ENCODE data around the gene GPR176.

GPR176 gene

DNA sequence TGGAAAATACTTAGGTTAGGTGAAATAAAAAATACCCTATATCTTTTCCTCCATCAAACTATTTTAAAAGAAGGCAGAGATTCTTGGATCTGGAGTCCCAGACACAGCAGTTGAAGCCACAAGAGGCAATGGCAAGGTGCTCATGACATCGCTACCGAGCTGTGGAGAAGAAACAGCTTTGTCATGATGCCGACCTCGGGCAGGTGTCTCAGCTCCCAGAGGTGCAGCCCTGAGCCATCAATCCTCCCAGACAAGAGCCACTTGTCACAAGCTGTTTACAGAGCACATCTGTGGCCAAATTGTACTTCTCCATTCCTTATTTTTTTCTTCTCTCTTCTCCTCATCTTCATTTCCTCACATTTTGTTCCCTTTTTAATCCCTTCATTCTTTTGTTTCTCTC is 50.8 kb downstream of the GPR176 start:
- TF ChIP-seq, protein P1, sequence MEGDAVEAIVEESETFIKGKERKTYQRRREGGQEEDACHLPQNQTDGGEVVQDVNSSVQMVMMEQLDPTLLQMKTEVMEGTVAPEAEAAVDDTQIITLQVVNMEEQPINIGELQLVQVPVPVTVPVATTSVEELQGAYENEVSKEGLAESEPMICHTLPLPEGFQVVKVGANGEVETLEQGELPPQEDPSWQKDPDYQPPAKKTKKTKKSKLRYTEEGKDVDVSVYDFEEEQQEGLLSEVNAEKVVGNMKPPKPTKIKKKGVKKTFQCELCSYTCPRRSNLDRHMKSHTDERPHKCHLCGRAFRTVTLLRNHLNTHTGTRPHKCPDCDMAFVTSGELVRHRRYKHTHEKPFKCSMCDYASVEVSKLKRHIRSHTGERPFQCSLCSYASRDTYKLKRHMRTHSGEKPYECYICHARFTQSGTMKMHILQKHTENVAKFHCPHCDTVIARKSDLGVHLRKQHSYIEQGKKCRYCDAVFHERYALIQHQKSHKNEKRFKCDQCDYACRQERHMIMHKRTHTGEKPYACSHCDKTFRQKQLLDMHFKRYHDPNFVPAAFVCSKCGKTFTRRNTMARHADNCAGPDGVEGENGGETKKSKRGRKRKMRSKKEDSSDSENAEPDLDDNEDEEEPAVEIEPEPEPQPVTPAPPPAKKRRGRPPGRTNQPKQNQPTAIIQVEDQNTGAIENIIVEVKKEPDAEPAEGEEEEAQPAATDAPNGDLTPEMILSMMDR (conservative IDR thresholded peaks at IDR 0.05; ENCODE audit: low read depth, low read length) = no peak
- H3K4me3 ChIP-seq (ENCODE audit: low read depth, low read length) = no peak overlapping the region
- no peak for DNase-seq (ENCODE audit: low read depth)

DNA sequence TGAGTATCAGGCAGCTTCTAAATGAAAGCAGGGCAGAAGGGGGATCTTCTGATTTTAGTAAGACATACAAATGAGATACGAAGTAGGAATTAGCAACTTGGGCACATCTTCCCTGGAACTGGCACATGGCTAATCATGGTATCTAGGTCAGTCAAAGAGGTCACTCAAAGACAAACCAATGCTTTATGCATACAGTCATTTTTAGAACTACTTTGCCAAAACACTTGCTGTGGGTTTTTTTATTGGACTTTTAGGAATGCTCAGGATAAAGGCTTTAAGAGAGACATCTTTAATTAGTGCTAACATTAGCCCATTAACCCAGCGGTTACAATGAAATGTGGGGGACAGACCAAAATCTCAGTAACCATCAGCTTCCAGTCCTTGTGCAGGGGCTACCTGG is 51.7 kb downstream of the GPR176 start:
- H3K4me3 ChIP-seq (ENCODE audit: low read depth, low read length) = no peak overlapping the region
- DNase-seq (ENCODE audit: low read depth) = no peak
- TF ChIP-seq, protein P1 (conservative IDR thresholded peaks at IDR 0.05; ENCODE audit: low read depth, low read length) = no peak

DNA sequence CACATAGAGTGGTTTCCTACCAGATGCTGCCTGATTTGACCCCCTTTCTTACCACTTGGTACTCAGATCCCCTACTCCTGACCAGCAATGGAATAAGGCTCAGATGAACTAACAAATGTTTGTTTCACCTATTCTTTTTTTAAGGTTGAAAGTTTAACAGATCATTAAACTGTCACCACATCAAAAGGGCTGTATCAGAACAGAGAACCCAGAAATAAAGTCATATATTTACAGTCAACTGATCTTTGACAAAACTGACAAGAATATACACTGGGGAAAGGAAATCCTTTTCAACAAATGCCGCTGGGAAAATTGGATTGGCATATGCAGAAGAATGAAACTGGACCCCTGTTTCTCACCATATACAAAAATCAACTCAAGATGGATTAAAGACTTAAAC is 56.0 kb downstream of the GPR176 start:
- DNase-seq (ENCODE audit: low read depth) = no peak
- TF ChIP-seq, protein P1 (conservative IDR thresholded peaks at IDR 0.05; ENCODE audit: low read depth, low read length) = no peak
- no peak overlapping the region for H3K4me3 ChIP-seq (ENCODE audit: low read depth, low read length)

DNA sequence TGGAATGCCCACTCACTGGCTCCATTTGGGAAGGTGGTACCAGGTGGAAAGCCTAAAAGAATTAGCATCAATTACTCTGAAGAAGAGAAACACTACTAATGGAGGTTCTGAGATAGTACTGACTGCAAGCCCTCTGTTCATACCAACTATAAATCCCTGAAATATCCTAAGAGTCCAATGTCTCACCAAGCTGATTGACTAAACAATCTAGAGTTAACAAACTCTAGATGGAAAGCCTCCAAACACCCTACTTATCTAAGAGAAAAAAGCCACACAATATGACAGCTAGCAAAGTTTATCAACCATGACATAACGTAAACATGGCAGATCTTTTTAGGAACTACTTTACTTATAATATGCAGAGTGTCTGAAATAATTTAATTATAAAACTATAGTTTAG is 59.2 kb downstream of the GPR176 start:
- TF ChIP-seq, protein P1 (conservative IDR thresholded peaks at IDR 0.05; ENCODE audit: low read depth, low read length) = no peak
- DNase-seq (ENCODE audit: low read depth) = no peak
- H3K4me3 ChIP-seq (ENCODE audit: low read depth, low read length) = no peak overlapping the region

DNA sequence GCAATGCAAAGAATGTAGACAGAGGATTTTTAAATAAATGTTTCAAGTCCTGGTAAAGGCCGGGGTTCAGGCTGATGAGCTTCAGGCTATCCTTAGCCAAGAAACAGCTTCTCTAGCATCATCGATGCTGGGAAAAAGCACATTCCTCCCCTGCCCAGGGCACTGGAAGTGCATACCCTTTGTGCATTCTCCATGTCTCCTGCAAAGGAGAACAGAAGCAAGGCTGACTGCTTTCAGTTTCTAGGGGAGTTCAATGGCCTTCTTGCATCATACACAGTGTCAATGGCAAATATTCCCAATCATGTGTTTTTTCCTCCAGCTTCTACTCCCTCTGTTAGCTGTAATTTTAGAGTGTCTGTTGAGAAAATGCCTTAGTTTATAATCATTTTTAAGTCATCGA is 59.9 kb downstream of the GPR176 start:
- peak; percentile 65 for DNase-seq (ENCODE audit: low read depth)
- TF ChIP-seq, protein P1 (conservative IDR thresholded peaks at IDR 0.05; ENCODE audit: low read depth, low read length) = no peak
- H3K4me3 ChIP-seq (ENCODE audit: low read depth, low read length) = no peak overlapping the region

DNA sequence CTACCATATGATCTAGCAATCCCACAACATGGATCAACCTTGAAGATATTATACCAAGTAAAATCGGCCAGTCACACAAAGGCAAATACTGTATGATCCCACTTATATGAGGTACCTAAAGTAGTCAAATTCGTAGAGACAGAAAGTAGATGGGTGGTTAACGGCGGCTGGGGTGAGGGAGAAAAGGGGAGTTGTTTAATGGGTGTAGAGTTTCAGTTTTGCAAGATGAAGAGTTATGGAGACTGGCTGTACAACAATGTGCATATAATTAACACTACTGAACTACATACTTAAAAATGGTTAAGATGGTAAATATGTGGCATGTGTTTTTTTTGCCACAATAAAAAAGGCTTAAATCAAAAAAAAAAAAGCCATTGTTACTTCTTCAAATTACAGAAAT is 60.4 kb downstream of the GPR176 start:
- TF ChIP-seq, protein P1 (conservative IDR thresholded peaks at IDR 0.05; ENCODE audit: low read depth, low read length) = no peak
- no peak for DNase-seq (ENCODE audit: low read depth)
- no peak overlapping the region for H3K4me3 ChIP-seq (ENCODE audit: low read depth, low read length)

DNA sequence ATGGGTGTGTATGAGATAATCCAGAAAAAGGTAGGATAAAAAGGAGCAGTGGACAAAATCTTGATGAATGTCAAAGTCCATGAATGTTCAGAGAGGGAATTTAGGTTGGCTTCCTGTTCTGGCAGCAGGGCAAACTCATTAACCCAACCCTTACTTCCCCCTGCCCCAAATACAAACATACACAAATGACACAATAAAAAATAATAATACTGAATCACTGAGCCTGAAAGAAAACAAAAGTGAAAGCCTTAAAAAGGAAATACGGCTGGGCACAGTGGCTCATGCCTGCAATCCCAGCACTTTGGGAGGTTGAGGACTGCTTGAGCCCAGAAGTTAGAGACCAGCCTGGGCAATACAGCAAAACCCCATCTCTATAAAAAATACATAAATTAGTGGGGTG is 62.9 kb downstream of the GPR176 start:
- DNase-seq (ENCODE audit: low read depth) = no peak
- H3K4me3 ChIP-seq (ENCODE audit: low read depth, low read length) = no peak overlapping the region
- TF ChIP-seq, protein P1 (conservative IDR thresholded peaks at IDR 0.05; ENCODE audit: low read depth, low read length) = no peak

Measured in choroid plexus epithelial cell (primary cell).